Measurements from ENCODE around the gene LMO2. TPM values are rescaled to one million over a fixed set of nuclear protein-coding genes. Genes with fewer than 3 reads are reported as not detected.
A peak's percentile ranks its signal among the peaks of the same experiment; 100 is the strongest.
"Not testable (repeated sequence)": the region's sequence is repeated elsewhere in the genome, so short reads cannot be mapped to it uniquely, and the experiment has no call there.

Gene LMO2
- total RNA-seq, 2 donors from 2014 or later, result 4.6 to 13.1 TPM

- no peak for DNase-seq (ENCODE audit: low spot score)
- H3K4me1 ChIP-seq, result peaks cover 0 to 37% of the 10 kb centered on the region in 2 donors
- TF ChIP-seq, protein P1, sequence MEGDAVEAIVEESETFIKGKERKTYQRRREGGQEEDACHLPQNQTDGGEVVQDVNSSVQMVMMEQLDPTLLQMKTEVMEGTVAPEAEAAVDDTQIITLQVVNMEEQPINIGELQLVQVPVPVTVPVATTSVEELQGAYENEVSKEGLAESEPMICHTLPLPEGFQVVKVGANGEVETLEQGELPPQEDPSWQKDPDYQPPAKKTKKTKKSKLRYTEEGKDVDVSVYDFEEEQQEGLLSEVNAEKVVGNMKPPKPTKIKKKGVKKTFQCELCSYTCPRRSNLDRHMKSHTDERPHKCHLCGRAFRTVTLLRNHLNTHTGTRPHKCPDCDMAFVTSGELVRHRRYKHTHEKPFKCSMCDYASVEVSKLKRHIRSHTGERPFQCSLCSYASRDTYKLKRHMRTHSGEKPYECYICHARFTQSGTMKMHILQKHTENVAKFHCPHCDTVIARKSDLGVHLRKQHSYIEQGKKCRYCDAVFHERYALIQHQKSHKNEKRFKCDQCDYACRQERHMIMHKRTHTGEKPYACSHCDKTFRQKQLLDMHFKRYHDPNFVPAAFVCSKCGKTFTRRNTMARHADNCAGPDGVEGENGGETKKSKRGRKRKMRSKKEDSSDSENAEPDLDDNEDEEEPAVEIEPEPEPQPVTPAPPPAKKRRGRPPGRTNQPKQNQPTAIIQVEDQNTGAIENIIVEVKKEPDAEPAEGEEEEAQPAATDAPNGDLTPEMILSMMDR (IDR thresholded peaks at IDR 0.05), result no peak
- peaks cover 0 to 5% of the 10 kb centered on the region in 2 donors for H3K9me3 ChIP-seq
- H3K27ac ChIP-seq, result no peak overlapping the region
- no peaks in the 10 kb centered on the region for H3K36me3 ChIP-seq
- H3K27me3 ChIP-seq, result no peaks in the 10 kb centered on the region
- H3K4me3 ChIP-seq, result no peak overlapping the region
Measured at GRCh38 chr11:33934450-33934849, 42.6 kb upstream of the LMO2 start.

GRCh38 chr11:33933602-33934001, 41.7 kb upstream of the LMO2 start:
- TF ChIP-seq, protein P1 (IDR thresholded peaks at IDR 0.05), result no peak
- no peak overlapping the region for H3K27ac ChIP-seq
- no peak for DNase-seq (ENCODE audit: low spot score)
- H3K9me3 ChIP-seq, result peaks cover 0 to 5% of the 10 kb centered on the region in 2 donors
- H3K4me1 ChIP-seq, result peaks cover 0 to 37% of the 10 kb centered on the region in 2 donors
- H3K27me3 ChIP-seq, result no peaks in the 10 kb centered on the region
- no peak overlapping the region for H3K4me3 ChIP-seq
- no peaks in the 10 kb centered on the region for H3K36me3 ChIP-seq

DNA sequence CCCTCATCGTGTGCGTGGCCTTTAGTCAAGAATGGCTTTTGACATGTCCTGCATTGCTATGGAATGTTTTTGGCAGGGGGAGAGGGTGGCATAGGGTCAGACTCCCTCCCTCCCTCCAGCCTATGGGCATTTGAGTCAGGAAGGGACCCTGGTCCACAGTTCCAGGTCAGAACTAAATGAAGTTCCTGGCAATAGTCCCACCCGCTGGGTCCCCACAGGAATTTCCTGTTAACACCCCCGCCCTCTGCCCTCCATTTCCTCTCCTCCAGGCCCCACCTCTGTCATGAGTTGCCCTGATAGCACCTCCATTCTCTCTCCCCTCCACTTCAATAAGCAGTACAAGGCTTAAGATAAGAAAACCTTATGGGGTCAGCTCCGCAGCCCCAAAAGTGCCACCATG, 40.8 kb upstream of the LMO2 start:
- H3K27me3 ChIP-seq, result no peaks in the 10 kb centered on the region
- H3K4me3 ChIP-seq, result no peak overlapping the region
- peaks cover 0 to 32% of the 10 kb centered on the region in 2 donors for H3K4me1 ChIP-seq
- no peak for DNase-seq (ENCODE audit: low spot score)
- TF ChIP-seq, protein P1 (IDR thresholded peaks at IDR 0.05), result no peak
- H3K36me3 ChIP-seq, result no peaks in the 10 kb centered on the region
- peaks cover 0 to 5% of the 10 kb centered on the region in 2 donors for H3K9me3 ChIP-seq
- H3K27ac ChIP-seq, result no peak overlapping the region

DNA sequence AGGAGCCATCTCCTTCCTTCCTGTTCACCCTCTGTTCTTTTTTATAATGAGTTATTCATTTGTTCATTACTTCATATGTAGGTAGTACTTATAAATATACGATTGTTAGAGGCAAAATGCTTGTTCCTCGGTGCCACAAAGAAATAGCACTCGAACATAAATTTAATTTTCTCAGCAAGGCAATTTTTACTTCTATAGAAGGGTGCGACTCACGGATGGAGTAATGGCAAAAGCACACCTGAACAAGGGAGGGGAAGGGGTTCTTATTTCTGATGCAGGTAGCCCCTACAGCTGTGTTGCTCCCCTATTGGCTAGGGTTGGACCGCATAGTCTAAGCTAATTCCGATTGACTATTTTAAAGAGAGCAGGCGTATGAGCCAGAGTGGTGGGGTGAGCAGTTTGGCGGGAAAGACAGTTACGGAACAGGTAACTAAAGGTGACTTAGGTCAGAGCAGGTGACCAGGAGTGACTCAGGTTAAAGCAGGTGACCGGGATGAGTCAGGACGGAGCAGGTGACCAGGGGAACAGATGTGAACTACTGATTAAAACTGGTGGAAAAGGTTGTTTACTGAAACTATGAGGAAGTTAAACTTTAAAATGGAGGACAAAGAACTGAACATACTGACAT, 40.0 kb upstream of the LMO2 start:
- H3K4me1 ChIP-seq, result peaks cover 0 to 23% of the 10 kb centered on the region in 2 donors
- not testable (repeated sequence) for H3K36me3 ChIP-seq; DNase-seq (ENCODE audit: low spot score); H3K4me3 ChIP-seq; H3K27me3 ChIP-seq; H3K27ac ChIP-seq; H3K9me3 ChIP-seq

DNA sequence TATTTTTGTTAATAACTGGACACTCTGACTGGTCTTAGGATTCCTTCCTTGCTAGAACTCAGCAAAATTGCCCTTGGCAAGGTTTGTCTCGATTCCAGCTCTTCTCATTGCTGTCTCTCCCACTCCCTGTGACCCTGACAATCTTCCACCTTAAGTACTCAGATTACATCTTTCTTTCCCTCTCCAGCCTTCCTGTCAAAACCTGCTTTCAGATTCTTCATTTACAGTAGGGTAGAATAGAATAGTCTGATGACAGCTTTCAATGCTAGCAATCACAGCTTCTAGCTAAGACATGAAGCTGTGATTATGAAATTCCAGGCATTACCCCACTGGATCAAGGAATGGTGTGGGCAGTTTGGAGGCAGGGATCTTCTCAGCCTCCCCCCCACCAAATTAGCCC, 39.2 kb upstream of the LMO2 start:
- H3K9me3 ChIP-seq, result peaks cover 0 to 5% of the 10 kb centered on the region in 2 donors

DNA sequence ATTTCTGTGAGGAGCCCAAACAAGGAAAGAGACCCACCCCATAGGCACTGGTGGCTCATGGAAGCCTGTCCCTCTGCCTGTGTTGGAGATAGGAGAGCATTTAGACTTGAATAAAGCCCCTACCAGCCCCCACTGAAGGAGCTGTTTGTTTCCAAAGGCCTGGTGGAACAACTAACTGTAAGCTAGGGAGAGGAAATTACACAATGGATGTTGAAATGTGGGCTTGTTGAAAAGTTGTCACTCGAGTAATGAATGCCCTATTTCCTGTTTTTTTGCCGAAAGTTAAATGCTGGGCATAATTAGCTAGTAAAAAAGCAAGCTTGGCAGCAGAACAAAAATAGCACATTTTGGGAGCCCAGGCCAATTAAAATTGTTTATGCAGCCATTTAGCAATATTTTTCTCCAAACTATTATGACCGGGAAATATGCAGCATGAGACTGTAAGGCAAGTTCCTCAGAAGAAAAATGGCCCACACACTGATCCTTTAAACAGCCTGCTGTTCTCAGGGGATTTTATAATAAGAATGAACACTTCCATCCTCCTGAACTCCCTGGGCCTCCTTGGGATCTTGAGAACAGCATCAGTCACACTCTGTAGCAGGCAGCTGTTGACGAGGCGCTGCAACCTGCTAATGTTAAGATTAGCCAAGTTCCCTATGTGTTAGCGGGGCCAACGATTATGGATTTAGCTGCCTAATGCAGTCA, 38.6 kb upstream of the LMO2 start:
- Histone ChIP-seq H3K27ac (peak overlapping the region; percentile 53 to 83), H3K36me3 (no peaks in the 10 kb centered on the region), H3K4me3 (no peak overlapping the region), H3K9me3 (peaks cover 0 to 5% of the 10 kb centered on the region in 2 donors), H3K4me1 (peaks cover 0 to 18% of the 10 kb centered on the region in 2 donors), H3K27me3 (no peaks in the 10 kb centered on the region)
- TF ChIP-seq, protein P1 (IDR thresholded peaks at IDR 0.05), result no peak
- DNase-seq (ENCODE audit: low spot score), result no peak

More for the DNA sequence above, 39.2 kb upstream of the LMO2 start:
- TF ChIP-seq, protein P1 (IDR thresholded peaks at IDR 0.05), result no peak
- peak overlapping the region; percentile 53 to 83 for H3K27ac ChIP-seq
- H3K4me1 ChIP-seq, result peaks cover 0 to 18% of the 10 kb centered on the region in 2 donors
- DNase-seq (ENCODE audit: low spot score), result no peak
- H3K36me3 ChIP-seq, result no peaks in the 10 kb centered on the region
- no peak overlapping the region for H3K4me3 ChIP-seq
- H3K27me3 ChIP-seq, result no peaks in the 10 kb centered on the region
